Esophagus (tissue), 2 donors: ENCODE measurements around the gene ADGRL2. TPM values are rescaled to one million over a fixed set of nuclear protein-coding genes. Genes with fewer than 3 reads are reported as not detected.

Experiments
- H3K27ac ChIP-seq, 2 donors: one replicate each; pipeline ENCODE4 v1.5.1; 2013; ENCODE audit warnings: low read depth in 2 of 2, mild to moderate bottlenecking in 2 of 2, inconsistent platforms in 1 of 2, low read length in 1 of 2, moderate library complexity in 1 of 2
- H3K27me3 ChIP-seq, 2 donors: one replicate each; pipeline ENCODE4 v1.6.1; 2013; ENCODE audit warnings: low read length in 2 of 2, control low read depth in 1 of 2, mild to moderate bottlenecking in 1 of 2; ENCODE audit not compliant: insufficient read depth in 2 of 2, control insufficient read depth in 1 of 2
- H3K36me3 ChIP-seq, 2 donors: one replicate each; pipeline ENCODE4 v1.6.1; 2013; ENCODE audit warnings: low read length in 1 of 2; ENCODE audit not compliant: control insufficient read depth in 2 of 2, insufficient read depth in 2 of 2
- H3K4me1 ChIP-seq, 2 donors: one replicate each; pipeline ENCODE4 v1.6.1; 2013; ENCODE audit warnings: low read length in 1 of 2; ENCODE audit not compliant: control insufficient read depth in 2 of 2, insufficient read depth in 2 of 2
- H3K4me3 ChIP-seq, 2 donors: one replicate each; pipeline ENCODE4 v1.5.1; 2013; ENCODE audit warnings: low read length in 2 of 2, mild to moderate bottlenecking in 2 of 2, low read depth in 1 of 2, moderate library complexity in 1 of 2
- H3K9me3 ChIP-seq, 2 donors: one replicate each; pipeline ENCODE4 v1.6.1; 2013; ENCODE audit warnings: mild to moderate bottlenecking in 2 of 2, low read depth in 1 of 2, low read length in 1 of 2, moderate library complexity in 1 of 2; ENCODE audit not compliant: control insufficient read depth in 2 of 2, insufficient read depth in 1 of 2
- WGBS, 2 donors: extraction: QIAGEN DNeasy Blood & Tissue Kit; methylation state at CpG; one replicate each; pipeline ENCODE4 v1.1.7; 2013; 5-methylcytosine and 5-hydroxymethylcytosine counted together
- polyA plus RNA-seq, 2 donors: library from polyadenylated mRNA; stranded (reverse); fragments of 200-250 nt; gene quantifications; one replicate each; pipeline ENCODE4 v1.2.3, GENCODE V29; 2013
- donor health status: healthy with polysubstance abuse.
- donor health status: Bipolar disorder and iron deficiency.

The ADGRL2 gene
- polyA plus RNA-seq, 2 donors, result 25.3 to 26.0 TPM

- H3K4me1 ChIP-seq, result no peaks in the 10 kb centered on the region
- no peak overlapping the region for H3K27ac ChIP-seq
- 57 to 60% methylated on average over 1 of the region's 1 CpG for WGBS, 2 donors
- H3K27me3 ChIP-seq, result no peaks in the 10 kb centered on the region
- H3K36me3 ChIP-seq, result no peaks in the 10 kb centered on the region
- H3K4me3 ChIP-seq, result no peak overlapping the region
- H3K9me3 ChIP-seq, result no peaks in the 10 kb centered on the region
Measured at GRCh38 chr1:82019508-82019907, 218.8 kb downstream of the ADGRL2 start.

GRCh38 chr1:82030830-82031229, 230.1 kb downstream of the ADGRL2 start:
- no peaks in the 10 kb centered on the region for H3K36me3 ChIP-seq
- no peak overlapping the region for H3K27ac ChIP-seq
- H3K4me3 ChIP-seq, result no peak overlapping the region
- H3K9me3 ChIP-seq, result no peaks in the 10 kb centered on the region
- no peaks in the 10 kb centered on the region for H3K4me1 ChIP-seq
- no peaks in the 10 kb centered on the region for H3K27me3 ChIP-seq
- 87 to 93% methylated on average over 3 of the region's 3 CpGs for WGBS, 2 donors

- Histone ChIP-seq H3K9me3 (no peaks in the 10 kb centered on the region), H3K27me3 (no peaks in the 10 kb centered on the region), H3K4me1 (no peaks in the 10 kb centered on the region), H3K36me3 (no peaks in the 10 kb centered on the region), H3K4me3 (no peak overlapping the region), H3K27ac (no peak overlapping the region)
- 87 to 91% methylated on average over 2 of the region's 2 CpGs for WGBS, 2 donors
Measured at GRCh38 chr1:82032068-82032467, 231.3 kb downstream of the ADGRL2 start.

GRCh38 chr1:82034812-82035211, 234.1 kb downstream of the ADGRL2 start:
- no peak overlapping the region for H3K4me3 ChIP-seq
- WGBS, 2 donors, result 93 to 94% methylated on average over 3 of the region's 3 CpGs
- H3K36me3 ChIP-seq, result no peaks in the 10 kb centered on the region
- H3K27ac ChIP-seq, result no peak overlapping the region
- H3K27me3 ChIP-seq, result no peaks in the 10 kb centered on the region
- H3K4me1 ChIP-seq, result no peaks in the 10 kb centered on the region
- no peaks in the 10 kb centered on the region for H3K9me3 ChIP-seq
